HEK293 (cell line): ENCODE measurements around the gene SLC26A5.

Source experiments
- CTCF ChIA-PET: fragments of 350-600 bp; formaldehyde crosslinking; extraction: SDS; loops from one replicate; lab custom pipeline; 2021; ENCODE audit warnings: antibody characterized with exemption; lab: Yijun Ruan, JAX
- POLR2A ChIA-PET: fragments of 300-600 bp; formaldehyde crosslinking; extraction: SDS; loops from one replicate; lab custom pipeline; 2020; ENCODE audit warnings: antibody characterized with exemption, inconsistent platforms; lab: Yijun Ruan, JAX
- H3K27ac ChIP-seq: fragments of 200-500 bp; sonication (Bioruptor generic); 2 replicates; pipeline ENCODE4 v1.5.1; 2014; ENCODE audit warnings: low read depth, low read length, control low read depth, inconsistent platforms; ENCODE audit errors: extremely low read depth
- H3K36me3 ChIP-seq, 2 experiments: fragments of 200-500 bp in 1 of 2; sonication (Bioruptor generic) in 1 of 2; 1 replicate in 1 of 2; 2 replicates in 1 of 2; pipeline ENCODE4 v1.5.1; 2014 to 2017; ENCODE audit warnings: inconsistent platforms in 2 of 2, low read length in 2 of 2; ENCODE audit not compliant: control insufficient read depth in 2 of 2, insufficient read depth in 1 of 2
- H3K4me1 ChIP-seq: fragments of 200-500 bp; sonication (Bioruptor generic); 2 replicates; pipeline ENCODE4 v1.5.1; 2014; ENCODE audit warnings: mild to moderate bottlenecking, low read length, inconsistent platforms; ENCODE audit not compliant: control insufficient read depth, insufficient read depth
- H3K4me3 ChIP-seq: 2 replicates; pipeline ENCODE4 v1.5.1; 2011; ENCODE audit warnings: low read depth, mild to moderate bottlenecking, control low read depth, low read length, moderate library complexity
- H3K9me3 ChIP-seq: fragments of 200-500 bp; sonication (Bioruptor generic); 2 replicates; pipeline ENCODE4 v1.5.1; 2014; ENCODE audit warnings: low read depth, low read length, inconsistent platforms; ENCODE audit not compliant: control insufficient read depth, insufficient read depth
- FEZF1 ChIP-seq: fragments of 450-650 bp; formaldehyde crosslinking; IDR thresholded peaks from 2 replicates; pipeline ENCODE4 v1.5.1; 2016; ENCODE audit warnings: missing biosample characterization, missing genetic modification characterization
- HOXC10 ChIP-seq: sonication (generic); formaldehyde crosslinking; IDR thresholded peaks from 2 replicates; pipeline ENCODE4 v1.8.1; 2023; ENCODE audit warnings: mild to moderate bottlenecking, missing genetic modification reagents
- KLF10 ChIP-seq: fragments of 450-650 bp; IDR thresholded peaks from 2 replicates; pipeline ENCODE4 v1.5.1; 2018; ENCODE audit warnings: missing biosample characterization, mild to moderate bottlenecking, missing genetic modification characterization
- KLF9 ChIP-seq: fragments of 450-650 bp; formaldehyde crosslinking; IDR thresholded peaks from 2 replicates; pipeline ENCODE4 v1.5.1; 2016; ENCODE audit warnings: missing biosample characterization, missing genetic modification characterization, low read depth
- MEIS1 ChIP-seq: sonication (generic); formaldehyde crosslinking; IDR thresholded peaks from 2 replicates; pipeline ENCODE4 v1.8.1; 2022; ENCODE audit warnings: missing genetic modification reagents, mild to moderate bottlenecking, borderline replicate concordance
- MYNN ChIP-seq: fragments of 450-650 bp; formaldehyde crosslinking; IDR thresholded peaks from 2 replicates; pipeline ENCODE4 v1.5.1; 2016; ENCODE audit warnings: missing biosample characterization, missing genetic modification characterization, borderline replicate concordance
- RBAK ChIP-seq: fragments of 450-650 bp; formaldehyde crosslinking; IDR thresholded peaks from 2 replicates; pipeline ENCODE4 v1.5.1; 2016; ENCODE audit warnings: missing biosample characterization, missing genetic modification characterization
- YY1 ChIP-seq: fragments of 450-650 bp; formaldehyde crosslinking; IDR thresholded peaks from 2 replicates; pipeline ENCODE4 v1.5.1; 2018; ENCODE audit warnings: missing biosample characterization, missing genetic modification characterization
- YY2 ChIP-seq: fragments of 450-650 bp; formaldehyde crosslinking; IDR thresholded peaks from 2 replicates; pipeline ENCODE4 v1.5.1; 2016; ENCODE audit warnings: missing biosample characterization, missing genetic modification characterization
- ZFP69B ChIP-seq: fragments of 450-650 bp; formaldehyde crosslinking; IDR thresholded peaks from 2 replicates; pipeline ENCODE4 v1.5.1; 2016; ENCODE audit warnings: missing biosample characterization, missing genetic modification characterization
- ZNF121 ChIP-seq: fragments of 450-650 bp; formaldehyde crosslinking; IDR thresholded peaks from 2 replicates; pipeline ENCODE4 v1.5.1; 2016; ENCODE audit warnings: missing biosample characterization, missing genetic modification characterization
- ZNF324 ChIP-seq: fragments of 450-650 bp; formaldehyde crosslinking; IDR thresholded peaks from 2 replicates; pipeline ENCODE4 v1.5.1; 2016; ENCODE audit warnings: missing biosample characterization, missing genetic modification characterization
- ZNF391 ChIP-seq: fragments of 450-650 bp; formaldehyde crosslinking; IDR thresholded peaks from 2 replicates; pipeline ENCODE4 v1.5.1; 2016; ENCODE audit warnings: low read depth, missing biosample characterization, missing genetic modification characterization, borderline replicate concordance
- ZNF530 ChIP-seq: fragments of 450-650 bp; formaldehyde crosslinking; IDR thresholded peaks from 2 replicates; pipeline ENCODE4 v1.5.1; 2016; ENCODE audit warnings: low read depth, missing biosample characterization, missing genetic modification characterization
- ZNF621 ChIP-seq: fragments of 450-650 bp; formaldehyde crosslinking; IDR thresholded peaks from 2 replicates; pipeline ENCODE4 v1.5.1; 2017; ENCODE audit warnings: missing biosample characterization, missing genetic modification characterization
- ZNF654 ChIP-seq: fragments of 450-650 bp; formaldehyde crosslinking; IDR thresholded peaks from 2 replicates; pipeline ENCODE4 v1.5.1; 2016; ENCODE audit warnings: low read depth, missing biosample characterization, missing genetic modification characterization
- ZNF677 ChIP-seq: fragments of 450-650 bp; IDR thresholded peaks from 2 replicates; pipeline ENCODE4 v1.5.0; 2018; ENCODE audit warnings: missing biosample characterization, mild to moderate bottlenecking, missing genetic modification characterization, moderate library complexity
- ZNF707 ChIP-seq: fragments of 450-650 bp; formaldehyde crosslinking; IDR thresholded peaks from 2 replicates; pipeline ENCODE4 v1.5.1; 2016; ENCODE audit warnings: missing biosample characterization, missing genetic modification characterization
- ZNF837 ChIP-seq: fragments of 450-650 bp; formaldehyde crosslinking; IDR thresholded peaks from 2 replicates; pipeline ENCODE4 v1.5.1; 2016; ENCODE audit warnings: missing biosample characterization, missing genetic modification characterization
- TF ChIP-seq, protein P1 (sequence below): fragments of 450-650 bp; formaldehyde crosslinking; optimal IDR thresholded peaks from 2 replicates; pipeline ENCODE3; 2016; ENCODE audit warnings: missing biosample characterization, mild to moderate bottlenecking, missing genetic modification characterization
- TF ChIP-seq, protein P2 (sequence below): fragments of 450-650 bp; formaldehyde crosslinking; IDR thresholded peaks from 2 replicates; pipeline ENCODE4 v1.5.1; 2016; ENCODE audit warnings: missing biosample characterization, missing genetic modification characterization, low read depth
- TF ChIP-seq, protein P3 (sequence below): fragments of 450-650 bp; formaldehyde crosslinking; IDR thresholded peaks from 2 replicates; pipeline ENCODE4 v1.5.1; 2016; ENCODE audit warnings: missing biosample characterization, missing genetic modification characterization, borderline replicate concordance
- TF ChIP-seq, protein P4 (sequence below): fragments of 450-650 bp; IDR thresholded peaks from 2 replicates; pipeline ENCODE4 v1.5.1; 2018; ENCODE audit warnings: missing biosample characterization, missing genetic modification characterization

Gene SLC26A5

DNA sequence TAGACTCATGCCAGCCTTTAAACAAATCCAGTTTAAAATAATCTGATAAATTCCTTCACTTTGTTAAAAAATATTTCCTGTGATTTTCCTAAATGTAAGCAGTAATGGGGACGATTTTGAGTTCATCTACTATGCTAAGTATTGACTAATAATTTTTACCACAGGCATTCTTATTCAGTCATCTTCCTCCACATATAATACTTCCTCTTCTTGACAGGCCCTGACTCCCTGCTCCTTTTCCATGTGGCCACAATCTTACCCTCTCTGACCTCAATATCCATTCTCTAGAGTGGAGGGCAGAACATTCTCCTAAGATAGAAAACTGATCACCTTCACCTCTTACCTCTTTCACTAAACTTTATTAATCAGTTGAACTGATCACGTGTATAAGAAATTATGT, 109.2 kb downstream of the SLC26A5 start:
- H3K36me3 ChIP-seq, result peaks cover 64 to 70% of the 10 kb centered on the region in 2 experiments
- ChIA-PET CTCF (no interaction called here), POLR2A (no interaction called here)

DNA sequence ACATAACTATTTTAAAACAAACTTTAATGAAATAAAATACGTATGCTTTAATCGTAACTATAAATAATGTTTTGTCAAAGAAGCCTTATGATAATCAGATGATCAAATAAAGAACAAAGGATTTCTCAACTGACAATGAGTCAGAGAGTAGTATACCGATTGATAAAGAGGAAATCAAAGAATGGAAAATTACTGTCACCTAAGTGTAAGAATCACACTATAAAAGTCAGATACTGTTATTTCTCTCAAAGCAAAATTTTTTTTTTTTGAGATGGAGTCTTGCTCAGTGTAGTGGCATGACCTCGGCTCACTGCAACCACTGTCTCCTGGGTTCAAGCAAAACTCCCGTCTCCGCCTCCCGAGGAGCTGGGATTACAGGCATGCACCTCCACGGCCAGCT, 120.3 kb downstream of the SLC26A5 start:
- Histone ChIP-seq H3K27ac (no peak overlapping the region), H3K4me1 (no peaks in the 10 kb centered on the region), H3K4me3 (no peak overlapping the region), H3K36me3 (peaks cover 57% of the 10 kb centered on the region in 2 experiments), H3K9me3 (no peaks in the 10 kb centered on the region)
- CTCF ChIA-PET, result interaction anchor here (1.1 kb wide), 1 partner anchor 81 kb away, joined by 4 read pairs; no protein-coding TSS in a partner anchor
- no peak for TF ChIP-seq FEZF1
- TF ChIP-seq, protein P1, sequence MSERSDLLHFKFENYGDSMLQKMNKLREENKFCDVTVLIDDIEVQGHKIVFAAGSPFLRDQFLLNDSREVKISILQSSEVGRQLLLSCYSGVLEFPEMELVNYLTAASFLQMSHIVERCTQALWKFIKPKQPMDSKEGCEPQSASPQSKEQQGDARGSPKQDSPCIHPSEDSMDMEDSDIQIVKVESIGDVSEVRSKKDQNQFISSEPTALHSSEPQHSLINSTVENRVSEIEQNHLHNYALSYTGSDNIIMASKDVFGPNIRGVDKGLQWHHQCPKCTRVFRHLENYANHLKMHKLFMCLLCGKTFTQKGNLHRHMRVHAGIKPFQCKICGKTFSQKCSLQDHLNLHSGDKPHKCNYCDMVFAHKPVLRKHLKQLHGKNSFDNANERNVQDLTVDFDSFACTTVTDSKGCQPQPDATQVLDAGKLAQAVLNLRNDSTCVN (tag by site-specific recombination), result no peak
- no peak for TF ChIP-seq YY1 (tag by site-specific recombination)
- TF ChIP-seq ZNF677 (tag by site-specific recombination), result no peak
- TF ChIP-seq ZFP69B (tag by site-specific recombination), result no peak
- no peak for TF ChIP-seq ZNF391 (tag by site-specific recombination)
- TF ChIP-seq ZNF654, result no peak
- no peak for TF ChIP-seq ZNF837 (tag by site-specific recombination)
- no peak for TF ChIP-seq ZNF621 (tag by site-specific recombination)
- POLR2A ChIA-PET, result no interaction called here

More for the DNA sequence above, 109.2 kb downstream of the SLC26A5 start:
- Histone ChIP-seq H3K9me3 (no peaks in the 10 kb centered on the region), H3K4me3 (no peak overlapping the region), H3K27ac (no peak overlapping the region), H3K4me1 (no peaks in the 10 kb centered on the region)
- no peak for TF ChIP-seq KLF9 (tag by site-specific recombination)
- TF ChIP-seq, protein P2, sequence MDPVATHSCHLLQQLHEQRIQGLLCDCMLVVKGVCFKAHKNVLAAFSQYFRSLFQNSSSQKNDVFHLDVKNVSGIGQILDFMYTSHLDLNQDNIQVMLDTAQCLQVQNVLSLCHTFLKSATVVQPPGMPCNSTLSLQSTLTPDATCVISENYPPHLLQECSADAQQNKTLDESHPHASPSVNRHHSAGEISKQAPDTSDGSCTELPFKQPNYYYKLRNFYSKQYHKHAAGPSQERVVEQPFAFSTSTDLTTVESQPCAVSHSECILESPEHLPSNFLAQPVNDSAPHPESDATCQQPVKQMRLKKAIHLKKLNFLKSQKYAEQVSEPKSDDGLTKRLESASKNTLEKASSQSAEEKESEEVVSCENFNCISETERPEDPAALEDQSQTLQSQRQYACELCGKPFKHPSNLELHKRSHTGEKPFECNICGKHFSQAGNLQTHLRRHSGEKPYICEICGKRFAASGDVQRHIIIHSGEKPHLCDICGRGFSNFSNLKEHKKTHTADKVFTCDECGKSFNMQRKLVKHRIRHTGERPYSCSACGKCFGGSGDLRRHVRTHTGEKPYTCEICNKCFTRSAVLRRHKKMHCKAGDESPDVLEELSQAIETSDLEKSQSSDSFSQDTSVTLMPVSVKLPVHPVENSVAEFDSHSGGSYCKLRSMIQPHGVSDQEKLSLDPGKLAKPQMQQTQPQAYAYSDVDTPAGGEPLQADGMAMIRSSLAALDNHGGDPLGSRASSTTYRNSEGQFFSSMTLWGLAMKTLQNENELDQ (tag by site-specific recombination), result no peak
- TF ChIP-seq, protein P3, sequence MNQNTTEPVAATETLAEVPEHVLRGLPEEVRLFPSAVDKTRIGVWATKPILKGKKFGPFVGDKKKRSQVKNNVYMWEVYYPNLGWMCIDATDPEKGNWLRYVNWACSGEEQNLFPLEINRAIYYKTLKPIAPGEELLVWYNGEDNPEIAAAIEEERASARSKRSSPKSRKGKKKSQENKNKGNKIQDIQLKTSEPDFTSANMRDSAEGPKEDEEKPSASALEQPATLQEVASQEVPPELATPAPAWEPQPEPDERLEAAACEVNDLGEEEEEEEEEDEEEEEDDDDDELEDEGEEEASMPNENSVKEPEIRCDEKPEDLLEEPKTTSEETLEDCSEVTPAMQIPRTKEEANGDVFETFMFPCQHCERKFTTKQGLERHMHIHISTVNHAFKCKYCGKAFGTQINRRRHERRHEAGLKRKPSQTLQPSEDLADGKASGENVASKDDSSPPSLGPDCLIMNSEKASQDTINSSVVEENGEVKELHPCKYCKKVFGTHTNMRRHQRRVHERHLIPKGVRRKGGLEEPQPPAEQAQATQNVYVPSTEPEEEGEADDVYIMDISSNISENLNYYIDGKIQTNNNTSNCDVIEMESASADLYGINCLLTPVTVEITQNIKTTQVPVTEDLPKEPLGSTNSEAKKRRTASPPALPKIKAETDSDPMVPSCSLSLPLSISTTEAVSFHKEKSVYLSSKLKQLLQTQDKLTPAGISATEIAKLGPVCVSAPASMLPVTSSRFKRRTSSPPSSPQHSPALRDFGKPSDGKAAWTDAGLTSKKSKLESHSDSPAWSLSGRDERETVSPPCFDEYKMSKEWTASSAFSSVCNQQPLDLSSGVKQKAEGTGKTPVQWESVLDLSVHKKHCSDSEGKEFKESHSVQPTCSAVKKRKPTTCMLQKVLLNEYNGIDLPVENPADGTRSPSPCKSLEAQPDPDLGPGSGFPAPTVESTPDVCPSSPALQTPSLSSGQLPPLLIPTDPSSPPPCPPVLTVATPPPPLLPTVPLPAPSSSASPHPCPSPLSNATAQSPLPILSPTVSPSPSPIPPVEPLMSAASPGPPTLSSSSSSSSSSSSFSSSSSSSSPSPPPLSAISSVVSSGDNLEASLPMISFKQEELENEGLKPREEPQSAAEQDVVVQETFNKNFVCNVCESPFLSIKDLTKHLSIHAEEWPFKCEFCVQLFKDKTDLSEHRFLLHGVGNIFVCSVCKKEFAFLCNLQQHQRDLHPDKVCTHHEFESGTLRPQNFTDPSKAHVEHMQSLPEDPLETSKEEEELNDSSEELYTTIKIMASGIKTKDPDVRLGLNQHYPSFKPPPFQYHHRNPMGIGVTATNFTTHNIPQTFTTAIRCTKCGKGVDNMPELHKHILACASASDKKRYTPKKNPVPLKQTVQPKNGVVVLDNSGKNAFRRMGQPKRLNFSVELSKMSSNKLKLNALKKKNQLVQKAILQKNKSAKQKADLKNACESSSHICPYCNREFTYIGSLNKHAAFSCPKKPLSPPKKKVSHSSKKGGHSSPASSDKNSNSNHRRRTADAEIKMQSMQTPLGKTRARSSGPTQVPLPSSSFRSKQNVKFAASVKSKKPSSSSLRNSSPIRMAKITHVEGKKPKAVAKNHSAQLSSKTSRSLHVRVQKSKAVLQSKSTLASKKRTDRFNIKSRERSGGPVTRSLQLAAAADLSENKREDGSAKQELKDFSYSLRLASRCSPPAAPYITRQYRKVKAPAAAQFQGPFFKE (tag by site-specific recombination), result no peak
- TF ChIP-seq KLF10 (tag by site-specific recombination), result no peak
- no peak for TF ChIP-seq ZNF707 (tag by site-specific recombination)
- TF ChIP-seq MEIS1 (CRISPR knock-in tag), result no peak
- no peak for TF ChIP-seq ZNF121
- TF ChIP-seq, protein P4, sequence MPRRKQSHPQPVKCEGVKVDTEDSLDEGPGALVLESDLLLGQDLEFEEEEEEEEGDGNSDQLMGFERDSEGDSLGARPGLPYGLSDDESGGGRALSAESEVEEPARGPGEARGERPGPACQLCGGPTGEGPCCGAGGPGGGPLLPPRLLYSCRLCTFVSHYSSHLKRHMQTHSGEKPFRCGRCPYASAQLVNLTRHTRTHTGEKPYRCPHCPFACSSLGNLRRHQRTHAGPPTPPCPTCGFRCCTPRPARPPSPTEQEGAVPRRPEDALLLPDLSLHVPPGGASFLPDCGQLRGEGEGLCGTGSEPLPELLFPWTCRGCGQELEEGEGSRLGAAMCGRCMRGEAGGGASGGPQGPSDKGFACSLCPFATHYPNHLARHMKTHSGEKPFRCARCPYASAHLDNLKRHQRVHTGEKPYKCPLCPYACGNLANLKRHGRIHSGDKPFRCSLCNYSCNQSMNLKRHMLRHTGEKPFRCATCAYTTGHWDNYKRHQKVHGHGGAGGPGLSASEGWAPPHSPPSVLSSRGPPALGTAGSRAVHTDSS (tag by site-specific recombination), result no peak
- TF ChIP-seq ZFP69B (tag by site-specific recombination), result no peak
- TF ChIP-seq RBAK (tag by site-specific recombination), result no peak
- no peak for TF ChIP-seq ZNF530 (tag by site-specific recombination)
- no peak for TF ChIP-seq YY2 (tag by site-specific recombination)
- TF ChIP-seq HOXC10, result no peak
- no peak for TF ChIP-seq ZNF324 (tag by site-specific recombination)
- TF ChIP-seq MYNN (tag by site-specific recombination), result no peak
